HG02973 (cell line): Measurements from ENCODE around the gene KIT.

Experiments used
- ATAC-seq: cut with Tn5 transposase; IDR thresholded peaks from one replicate; pipeline ENCODE4 v1.9.1; 2021; ENCODE audit warnings: moderate library complexity; ENCODE audit not compliant: unreplicated experiment

KIT gene

GRCh38 chr4:54741202-54741601 is 83.4 kb downstream of the KIT start:
- no peak for ATAC-seq

GRCh38 chr4:54742636-54743399 is 85.1 kb downstream of the KIT start:
- ATAC-seq: no peak

- ATAC-seq: no peak
Observed at GRCh38 chr4:54743562-54743961, 85.8 kb downstream of the KIT start.

- no peak for ATAC-seq
Observed at GRCh38 chr4:54744487-54744886, 86.7 kb downstream of the KIT start.

GRCh38 chr4:54745031-54745770 is 87.4 kb downstream of the KIT start:
- ATAC-seq: no peak

- ATAC-seq: peak; percentile 65
Observed at GRCh38 chr4:54746218-54746617, 88.5 kb downstream of the KIT start.

- no peak for ATAC-seq
Observed at GRCh38 chr4:54750341-54750740, 92.6 kb downstream of the KIT start.

- no peak for ATAC-seq
Observed at GRCh38 chr4:54754394-54754793, 96.6 kb downstream of the KIT start.

- no peak for ATAC-seq
Observed at GRCh38 chr4:54764476-54764875, 106.7 kb downstream of the KIT start.

GRCh38 chr4:54767376-54767775 is 109.6 kb downstream of the KIT start:
- ATAC-seq: no peak

- no peak for ATAC-seq
Observed at GRCh38 chr4:54773022-54773421, 115.3 kb downstream of the KIT start.

- no peak for ATAC-seq
Observed at GRCh38 chr4:54779036-54779435, 121.3 kb downstream of the KIT start.

- ATAC-seq: no peak
Observed at GRCh38 chr4:54779476-54780148, 121.9 kb downstream of the KIT start.

GRCh38 chr4:54780149-54780495 is 122.4 kb downstream of the KIT start:
- no peak for ATAC-seq

GRCh38 chr4:54781756-54782155 is 124.0 kb downstream of the KIT start:
- ATAC-seq: no peak

GRCh38 chr4:54783402-54784110 is 125.8 kb downstream of the KIT start:
- no peak for ATAC-seq

- no peak for ATAC-seq
Observed at GRCh38 chr4:54784161-54784671, 126.5 kb downstream of the KIT start.
